Measurements from ENCODE around the gene TMEM254. TPM values are rescaled to one million over a fixed set of nuclear protein-coding genes. Genes with fewer than 3 reads are reported as not detected.

Gene TMEM254
- total and polyA plus RNA-seq, 2 of the 13 experiments (the other 11 are each of a cell fraction or from before 2014, with no cell fraction given), result 11.2 to 39.0 TPM

DNA sequence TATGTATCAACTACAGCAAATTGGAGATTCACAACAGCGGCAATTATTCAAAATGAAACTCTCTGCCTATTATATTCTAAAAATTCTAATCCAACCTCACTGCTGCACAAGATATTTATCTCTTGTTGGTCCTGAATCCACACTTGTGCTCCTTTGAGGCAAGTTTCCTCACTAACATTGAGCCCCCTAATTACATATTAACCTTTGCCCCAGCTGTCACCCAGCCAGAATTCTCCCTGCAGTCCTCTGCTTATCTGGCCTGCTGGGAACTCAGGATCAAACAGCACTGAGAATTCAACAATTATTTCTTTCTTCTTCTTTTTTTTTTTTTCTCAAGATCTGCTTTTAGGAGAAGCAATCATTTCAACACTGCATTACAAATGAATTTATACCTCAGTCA is 32.5 kb downstream of the TMEM254 start (continued):
- TF ChIP-seq GPN1 (CRISPR knock-in tag; IDR thresholded peaks at IDR 0.05; ENCODE audit: borderline replicate concordance) (no peak), MIER2 (CRISPR knock-in tag; IDR thresholded peaks at IDR 0.05) (no peak), ZKSCAN8 (CRISPR knock-in tag; IDR thresholded peaks at IDR 0.05; ENCODE audit: borderline replicate concordance) (no peak), ZFAT (CRISPR knock-in tag; conservative IDR thresholded peaks at IDR 0.05) (no peak), ZNF333 (CRISPR knock-in tag; IDR thresholded peaks at IDR 0.05; ENCODE audit: borderline replicate concordance) (no peak), ZNF572 (CRISPR knock-in tag; IDR thresholded peaks at IDR 0.05) (no peak), NR2F6 (IDR thresholded peaks at IDR 0.05) (peak; percentile 71), NR2F6 (CRISPR knock-in tag; IDR thresholded peaks at IDR 0.05) (peak; percentile 64), HNF4G (IDR thresholded peaks at IDR 0.05; ENCODE audit: borderline replicate concordance, low read depth, low read length) (peak; percentile 21; the same call in 1 of the 2 replicates), HNF4G (CRISPR knock-in tag; IDR thresholded peaks at IDR 0.05; ENCODE audit: borderline replicate concordance, low read depth) (no peak), ZNF607 (CRISPR knock-in tag; IDR thresholded peaks at IDR 0.05; ENCODE audit: borderline replicate concordance) (no peak), AGO1 (IDR thresholded peaks at IDR 0.05; ENCODE audit: low read depth, low read length, poor library complexity, severe bottlenecking) (no peak), MED1 (CRISPR knock-in tag; IDR thresholded peaks at IDR 0.05) (0 out of 2 replicates have a peak, but pooled peaks have one; percentile 27), GZF1 (CRISPR knock-in tag; IDR thresholded peaks at IDR 0.05) (no peak), SOX5 (CRISPR knock-in tag; IDR thresholded peaks at IDR 0.05; ENCODE audit: borderline replicate concordance) (0 out of 2 replicates have a peak, but pooled peaks have one; percentile 22), GLI4 (CRISPR knock-in tag; IDR thresholded peaks at IDR 0.05; ENCODE audit: borderline replicate concordance) (no peak), ZNF468 (CRISPR knock-in tag; IDR thresholded peaks at IDR 0.05) (no peak), SNAPC4 (CRISPR knock-in tag; IDR thresholded peaks at IDR 0.05) (no peak), RXRB (CRISPR knock-in tag; IDR thresholded peaks at IDR 0.05; ENCODE audit: borderline replicate concordance) (peak; percentile 78), CSRNP1 (CRISPR knock-in tag; IDR thresholded peaks at IDR 0.05) (0 out of 2 replicates have a peak, but pooled peaks have one; percentile 2)
